Renal cortical epithelial cell (primary cell): ENCODE measurements around the gene ZNF2. TPM values are rescaled to one million over a fixed set of nuclear protein-coding genes. Genes with fewer than 3 reads are reported as not detected.

Experiments
- DNase-seq: peaks from one replicate; pipeline ENCODE4 v3.0.0-alpha.2; 2011; ENCODE audit warnings: low read depth
- total RNA-seq: library from RNA; depleted of rRNA; stranded (reverse); fragments of >200 nt; gene quantifications from 2 replicates; pipeline ENCODE4 v1.2.3, GENCODE V29; 2014

Gene ZNF2
- total RNA-seq, 1 donor from 2014 or later, result 10.3 TPM

DNA sequence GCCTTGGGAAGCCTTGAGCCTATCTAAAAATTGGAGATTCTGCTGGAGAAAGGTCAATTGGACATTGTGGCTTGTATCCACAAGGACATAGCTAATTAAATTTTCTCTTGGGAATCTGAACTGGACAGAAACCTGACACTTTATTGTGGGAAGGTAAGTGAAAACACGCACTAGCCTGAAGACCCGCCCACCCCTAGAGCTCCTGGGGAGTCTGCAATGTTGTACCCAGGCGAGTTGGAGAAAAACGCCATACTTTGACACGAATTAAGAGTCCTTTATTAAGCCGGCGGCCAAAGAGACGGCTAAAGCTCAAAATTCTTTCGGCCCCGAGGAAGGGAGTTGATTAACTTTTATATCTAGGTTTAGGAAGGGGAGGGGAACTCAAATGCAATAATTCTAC is 40.5 kb downstream of the ZNF2 start:
- peak; percentile 2 for DNase-seq

DNA sequence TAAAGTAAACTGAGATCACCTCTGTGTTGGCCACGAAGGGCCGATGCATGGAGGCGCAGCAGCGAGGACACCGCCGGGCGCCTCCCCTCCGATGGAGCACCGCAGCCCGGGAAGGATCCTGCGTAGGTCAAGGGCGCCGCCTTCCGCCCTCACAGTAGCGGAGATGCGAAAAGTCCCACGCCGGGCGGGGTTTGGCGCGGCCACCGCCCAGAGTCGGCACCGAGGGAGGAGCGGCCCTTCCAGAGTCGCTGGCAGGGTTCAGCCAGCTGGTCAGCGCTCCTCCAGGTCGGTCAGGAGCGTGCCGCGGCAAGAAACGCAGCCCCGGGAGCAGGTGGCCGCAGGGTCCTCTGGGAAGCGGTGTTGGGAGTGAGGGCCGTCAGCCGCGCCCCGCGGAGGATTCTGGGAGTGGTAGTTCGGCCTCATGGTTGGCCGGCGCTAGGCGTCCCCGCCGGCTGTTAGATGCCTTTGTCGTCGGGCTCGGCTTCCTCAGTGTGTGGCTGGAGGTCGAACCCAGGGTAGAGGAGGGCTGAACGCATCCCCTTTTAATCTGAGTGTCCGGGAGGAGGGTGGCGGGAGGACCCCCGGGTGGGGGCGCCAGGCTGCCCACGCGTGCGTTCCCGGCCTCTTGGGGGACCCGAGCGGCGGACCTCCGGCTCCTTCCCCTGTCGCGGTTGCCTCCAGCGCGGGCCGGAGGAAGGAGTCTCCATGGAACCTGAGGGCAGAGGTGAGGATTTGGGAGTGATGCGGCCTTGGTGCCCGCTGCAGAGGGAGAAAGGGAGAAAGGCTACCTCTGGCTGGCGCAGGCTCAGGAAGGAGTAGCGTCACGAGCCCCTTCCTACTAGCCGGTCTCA is 41.7 kb downstream of the ZNF2 start, which contains the start of gene ZNF892:
Gene ZNF892, plus strand, starts transcription at position 411 of the 851 bp plus-strand sequence. Its CDS starts 295 bp downstream, at position 706.
- DNase-seq, result peak; percentile 80

DNA sequence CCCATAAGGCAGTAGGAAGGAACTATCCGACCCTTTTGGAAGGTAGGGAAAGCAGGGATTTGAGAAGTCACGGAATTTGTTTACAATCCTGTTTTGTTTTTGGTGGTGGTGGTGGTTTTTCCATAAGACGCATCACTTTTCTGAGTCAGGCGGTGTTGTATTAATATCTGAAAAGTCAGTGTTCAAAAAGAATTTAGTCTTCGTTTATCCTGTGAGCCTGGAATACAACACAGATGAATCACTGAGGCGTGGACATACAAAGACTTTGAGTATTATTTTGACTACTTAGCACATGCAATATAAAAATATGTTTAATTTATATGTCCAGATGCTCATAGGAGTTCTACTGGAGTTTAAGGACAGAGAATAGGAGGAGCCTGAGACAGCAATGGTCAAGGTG is 42.5 kb downstream of the ZNF2 start:
- DNase-seq, result no peak

DNA sequence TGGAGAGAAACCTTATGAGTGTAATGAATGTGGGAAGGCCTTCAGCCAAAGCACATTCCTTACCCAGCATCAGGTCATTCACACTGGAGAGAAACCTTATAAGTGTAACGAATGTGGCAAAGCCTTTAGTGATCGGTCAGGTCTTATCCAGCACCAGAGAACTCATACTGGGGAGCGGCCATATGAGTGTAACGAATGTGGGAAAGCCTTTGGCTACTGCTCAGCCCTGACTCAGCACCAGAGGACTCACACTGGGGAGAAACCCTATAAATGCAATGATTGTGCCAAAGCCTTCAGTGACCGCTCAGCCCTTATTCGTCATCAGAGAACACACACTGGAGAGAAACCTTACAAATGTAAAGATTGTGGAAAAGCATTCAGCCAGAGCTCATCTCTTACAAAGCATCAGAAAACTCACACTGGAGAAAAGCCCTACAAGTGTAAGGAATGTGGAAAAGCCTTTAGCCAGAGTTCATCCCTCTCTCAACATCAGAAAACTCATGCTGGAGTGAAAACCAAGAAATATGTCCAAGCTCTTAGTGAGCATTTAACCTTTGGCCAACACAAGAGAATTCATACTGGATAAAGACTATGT is 49.5 kb downstream of the ZNF2 start:
- no peak for DNase-seq

DNA sequence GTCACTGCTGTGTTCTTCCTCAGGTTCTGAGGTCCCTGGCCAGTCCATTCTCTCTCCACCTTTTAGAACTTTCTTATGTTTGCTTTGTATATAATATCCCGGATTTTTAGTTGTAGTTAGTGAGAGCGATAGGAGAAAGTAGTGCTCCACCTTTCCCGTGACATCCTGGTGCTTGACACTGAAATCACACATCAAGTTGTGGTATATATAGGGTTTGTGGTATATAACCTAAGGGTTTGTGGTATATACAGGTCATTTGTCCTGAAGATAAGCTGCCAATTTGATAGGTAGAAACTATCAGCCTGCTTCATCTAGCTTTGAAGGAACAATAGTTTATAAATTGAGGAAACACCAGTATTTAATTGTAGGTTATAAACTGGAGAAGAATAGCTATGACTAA is 54.8 kb downstream of the ZNF2 start:
- DNase-seq, result no peak

DNA sequence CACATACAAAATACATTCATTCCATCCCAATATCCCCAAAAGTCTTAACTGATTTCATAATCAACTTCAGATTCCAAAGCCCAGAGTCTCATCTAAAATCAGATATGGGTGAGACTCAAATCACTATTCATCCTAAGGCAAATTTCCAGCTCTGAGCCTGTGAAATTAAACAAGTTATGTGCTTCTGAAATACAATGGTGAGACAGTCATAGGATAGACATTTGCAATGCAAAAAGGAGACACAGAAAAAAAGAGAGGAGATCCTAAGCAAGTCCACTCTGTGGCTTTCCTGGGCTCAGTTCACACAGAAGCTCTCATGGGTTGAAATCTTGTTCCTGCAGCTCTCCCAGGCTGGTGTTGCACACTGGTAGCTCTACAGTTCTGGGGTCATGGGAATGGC is 60.0 kb downstream of the ZNF2 start:
- no peak for DNase-seq

DNA sequence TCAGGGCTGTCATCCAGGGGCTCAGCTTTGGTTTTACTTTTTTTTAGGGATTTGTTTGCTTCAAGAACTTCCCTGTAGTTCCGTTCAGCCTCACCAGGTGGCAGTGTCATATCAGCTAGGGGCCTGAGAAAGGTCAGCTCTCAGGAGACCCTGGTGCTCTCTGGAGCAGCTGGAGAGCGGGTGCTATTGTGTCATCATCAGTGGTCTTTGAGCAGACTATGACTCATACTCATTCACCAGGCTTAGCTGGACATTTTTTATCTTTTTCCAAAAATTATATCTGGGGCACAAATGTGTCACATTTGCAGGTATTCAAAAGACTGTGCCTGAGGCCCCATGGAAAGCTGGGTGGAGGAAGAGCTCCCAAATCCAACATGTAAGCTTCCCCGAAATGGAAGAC is 66.1 kb downstream of the ZNF2 start:
- DNase-seq, result peak; percentile 84

DNA sequence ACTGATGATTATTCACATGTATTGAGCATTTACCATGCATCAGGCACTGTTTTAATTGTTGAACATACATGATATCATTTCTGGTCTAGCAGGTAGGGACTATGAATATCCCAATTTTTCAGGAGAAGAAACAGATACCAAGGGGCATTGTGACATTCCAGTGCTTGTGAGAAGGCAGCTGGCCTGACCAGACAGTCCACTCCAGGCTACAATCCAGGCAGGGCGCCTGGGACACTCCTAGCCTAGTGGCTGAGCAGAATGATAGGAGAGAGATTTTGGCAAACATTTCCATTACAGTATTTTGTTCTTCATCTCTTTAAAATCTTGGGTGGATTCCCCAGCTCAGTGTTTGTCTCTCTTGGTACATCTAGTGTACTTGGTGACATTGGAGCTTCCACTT is 66.6 kb downstream of the ZNF2 start:
- DNase-seq, result no peak

Other genes with a start within 250 kb of the ZNF2 start
- gene MAL, start 140.1 kb upstream of the ZNF2 start, total RNA-seq, result 255 and 504 TPM in 2 replicates
- 74.3 and 75.7 TPM in 2 replicates for gene MRPS5, start 44.0 kb upstream of the ZNF2 start, total RNA-seq
- gene ZNF514, start 6.0 kb upstream of the ZNF2 start, total RNA-seq, result 14.1 and 16.0 TPM in 2 replicates
- 6.9 and 16.7 TPM in 2 replicates for gene ZNF892, start 41.7 kb downstream of the ZNF2 start, total RNA-seq
- 17.6 and 38.0 TPM in 2 replicates for gene PROM2, start 108.6 kb downstream of the ZNF2 start, total RNA-seq
- 47.4 and 127 TPM in 2 replicates for gene KCNIP3, start 131.5 kb downstream of the ZNF2 start, total RNA-seq
- gene FAHD2A, start 236.9 kb downstream of the ZNF2 start, total RNA-seq, result 16.4 and 49.3 TPM in 2 replicates